B cell (primary cell): Measurements from ENCODE around the gene TOPAZ1.

Source experiments
- CTCF ChIP-seq: fragments of 200-600 bp; IDR thresholded peaks from one replicate; pipeline ENCODE4 v1.8.0; 2022; ENCODE audit warnings: antibody characterized with exemption, mild to moderate bottlenecking
- EZH2 ChIP-seq: IDR thresholded peaks from 2 replicates; pipeline ENCODE4 v1.6.1; 2012; ENCODE audit warnings: borderline replicate concordance, low read depth, mild to moderate bottlenecking, moderate library complexity, low read length; ENCODE audit not compliant: insufficient read depth, poor library complexity, severe bottlenecking

- TF ChIP-seq EZH2: no peak
- TF ChIP-seq CTCF: no peak
Observed at GRCh38 chr3:44289882-44290462, 48.3 kb downstream of the TOPAZ1 start.
